Stimulated activated CD4-positive, alpha-beta T cell treated with anti-CD3 and anti-CD28 coated beads, Interleukin-1b, Interleukin-23, amount 100 ng/mL, for 48 hours (primary cell): ENCODE measurements around the gene ATF6.

ENCODE experiments used
- DNase-seq: peaks from one replicate; pipeline ENCODE4 v3.0.0-alpha.2; 2020

The ATF6 gene

GRCh38 chr1:162006081-162006480, 240.0 kb downstream of the ATF6 start:
- DNase-seq = no peak

- no peak for DNase-seq
Observed at GRCh38 chr1:162007466-162007865, 241.3 kb downstream of the ATF6 start.

DNA sequence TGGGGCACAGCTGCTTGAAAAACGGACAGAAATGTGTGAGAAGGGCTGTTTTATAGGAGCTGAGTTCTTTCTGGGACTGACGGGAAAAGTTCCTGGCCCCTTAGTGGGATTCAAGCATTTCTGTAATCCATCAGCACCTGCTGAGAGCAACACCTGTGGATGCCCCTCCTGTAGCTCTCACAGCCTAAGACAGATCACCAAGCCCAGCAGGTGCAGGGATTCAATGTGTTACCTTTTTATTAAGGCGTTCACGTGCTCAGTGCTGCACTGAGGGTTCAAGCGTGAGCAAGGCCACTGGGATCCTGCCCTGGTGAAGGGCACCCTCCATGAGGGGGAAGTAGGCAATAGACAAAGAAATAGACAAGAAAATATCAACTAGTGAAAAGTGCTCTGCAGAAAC, 242.7 kb downstream of the ATF6 start:
- no peak for DNase-seq

DNA sequence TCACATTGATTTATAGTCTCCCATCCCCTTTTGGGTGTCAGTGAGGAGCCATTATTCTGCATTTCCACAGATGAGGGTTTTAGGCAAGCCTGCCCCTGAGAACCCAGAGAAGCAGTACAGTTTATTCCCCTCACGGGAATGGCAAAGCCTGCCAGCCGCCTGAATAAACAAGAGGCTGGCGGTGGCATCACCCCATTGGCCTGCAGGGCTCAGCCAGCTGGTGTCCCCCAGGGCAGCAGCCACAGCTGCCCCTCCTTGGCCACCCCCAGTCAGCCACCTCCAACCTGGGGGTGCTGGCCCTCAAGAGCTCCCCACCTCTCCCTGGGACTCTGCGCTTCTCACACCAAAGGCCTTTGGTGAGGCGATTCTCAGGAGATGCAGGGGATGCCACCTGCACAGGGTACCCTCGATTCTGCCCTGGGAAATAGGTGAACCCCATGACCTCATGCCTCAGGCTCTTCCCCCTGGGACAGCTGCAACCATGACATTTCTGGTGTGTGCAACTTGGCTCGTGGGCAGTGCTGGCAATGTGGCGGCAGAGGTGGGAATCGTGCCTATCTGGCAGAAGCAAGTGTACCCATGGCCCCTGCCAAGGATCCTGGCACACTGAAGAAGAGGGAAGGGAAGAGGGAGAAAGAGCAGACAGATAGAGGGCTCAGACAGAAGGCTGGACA, 243.5 kb downstream of the ATF6 start:
- no peak for DNase-seq

DNA sequence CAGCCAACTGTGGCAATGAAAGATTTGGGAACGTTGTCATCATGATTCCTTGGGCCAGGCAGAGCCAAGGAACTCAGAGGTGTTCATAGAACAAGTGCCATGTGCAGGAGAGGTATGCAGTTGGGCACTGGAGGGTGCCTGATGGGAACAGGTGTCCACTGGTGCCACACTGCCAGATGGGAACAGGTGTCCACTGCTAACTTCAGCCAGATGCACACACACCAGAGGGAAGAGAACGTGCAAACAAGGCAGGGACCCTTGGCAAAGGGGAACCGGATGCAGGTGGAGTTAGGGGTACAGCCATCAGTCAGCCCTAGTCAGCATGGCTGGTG, 244.0 kb downstream of the ATF6 start:
- no peak for DNase-seq

DNA sequence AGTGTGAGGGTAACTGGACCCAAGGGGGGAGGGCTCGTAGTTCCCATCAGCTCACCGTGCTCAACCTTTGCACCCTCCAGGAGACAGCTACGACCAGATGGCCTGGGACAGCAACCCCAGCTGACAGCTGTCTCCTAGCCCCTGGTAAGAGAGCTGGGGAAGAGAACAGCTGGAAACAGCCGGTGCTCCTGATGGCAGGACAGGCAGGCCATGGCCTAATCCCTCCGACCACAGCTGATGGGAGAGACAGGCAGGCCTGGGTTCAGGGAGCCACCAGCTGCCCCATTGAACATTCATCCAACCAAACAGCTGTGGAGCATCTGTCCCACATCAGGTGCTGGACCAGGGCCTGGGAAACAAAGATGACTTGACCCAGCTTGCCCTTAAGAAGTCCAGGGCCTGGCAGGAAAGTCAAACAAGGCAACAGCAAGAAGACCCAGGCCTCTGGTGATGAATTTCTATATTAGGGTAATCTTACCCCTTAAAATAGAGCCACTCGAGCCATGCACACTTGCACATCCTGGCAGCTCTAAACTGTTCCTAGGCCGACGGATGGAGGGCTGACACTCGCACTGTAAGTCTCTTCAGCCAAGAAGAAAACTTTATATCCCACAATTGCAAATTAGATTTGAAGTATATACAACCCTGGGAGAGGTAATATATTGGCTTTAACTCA, 245.4 kb downstream of the ATF6 start:
- DNase-seq = no peak

DNA sequence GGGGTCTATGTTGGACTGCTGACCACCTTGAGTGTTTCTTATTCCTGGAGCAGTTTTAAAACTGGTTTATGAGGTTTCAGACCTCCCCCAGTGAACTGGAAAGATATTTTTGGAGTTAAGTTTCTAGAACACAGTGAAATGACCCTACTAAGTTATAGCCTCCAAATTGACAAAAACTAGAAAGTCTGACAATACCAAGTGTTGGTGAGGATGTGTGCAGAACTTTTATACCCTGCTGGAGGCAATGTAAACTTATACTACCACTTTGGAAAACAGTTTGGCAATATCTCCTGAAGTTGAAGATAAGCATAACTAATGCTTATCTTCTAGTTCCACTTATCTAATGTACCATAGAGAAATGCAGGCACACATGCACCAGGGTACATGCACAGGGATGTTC, 247.2 kb downstream of the ATF6 start:
- no peak for DNase-seq
